SH-SY5Y (cell line): ENCODE results near the gene DOCK8.

Experiments used
- GATA2 ChIP-seq: IDR thresholded peaks from 2 replicates; pipeline ENCODE4 v1.6.1; 2011; ENCODE audit warnings: mild to moderate bottlenecking, low read depth, low read length
- GATA3 ChIP-seq: IDR thresholded peaks from 2 replicates; pipeline ENCODE4 v1.6.1; 2011; ENCODE audit warnings: low read depth, mild to moderate bottlenecking, low read length, moderate library complexity

DNA sequence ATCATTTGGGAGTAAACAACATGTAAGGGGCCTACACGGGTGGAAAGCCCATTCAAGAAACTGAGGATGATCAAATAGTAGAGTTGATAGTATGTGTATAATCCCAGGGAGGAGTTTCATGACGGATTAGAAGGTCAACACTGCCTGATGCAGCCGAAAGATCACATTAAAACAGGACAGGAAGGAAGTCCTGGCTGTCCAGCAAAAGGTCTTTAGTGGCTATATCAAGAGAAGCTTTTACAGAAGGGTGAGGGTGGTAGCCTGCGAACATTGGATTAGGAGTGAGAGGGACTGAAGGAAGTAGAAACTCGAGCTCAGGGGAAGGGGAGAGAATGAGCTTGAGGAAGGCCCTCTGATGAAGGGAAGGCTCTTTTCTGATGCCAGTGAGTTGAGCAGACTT lies 36.0 kb downstream of the DOCK8 start:
- no peak for TF ChIP-seq GATA2
- no peak for TF ChIP-seq GATA3
